H1 (cell line): ENCODE results near the gene DTNB. TPM values are rescaled to one million over a fixed set of nuclear protein-coding genes. Genes with fewer than 3 reads are reported as not detected.

Experiments used
- CTCF ChIA-PET: fragments of 300-600 bp; sonication (Branson Sonifier 250); formaldehyde crosslinking; loops from one replicate; lab custom pipeline; 2021; ENCODE audit not compliant: partially characterized antibody; lab: Charles Lee
- POLR2A ChIA-PET: fragments of 300-600 bp; sonication (Branson Sonifier 250); formaldehyde crosslinking; loops from one replicate; lab custom pipeline; 2021; ENCODE audit warnings: inconsistent platforms; ENCODE audit not compliant: partially characterized antibody; lab: Charles Lee
- DNase-seq, 2 experiments: peaks; one replicate each; pipeline versions ENCODE4 v3.0.0 to v3.0.0-alpha.2; 2010 to 2022; ENCODE audit warnings: low spot score in 2 of 2, low read depth in 1 of 2, mixed read lengths in 1 of 2
- FAIRE-seq: peaks from 2 replicates; lab custom pipeline; 2011; peaks lifted over from hg19 to GRCh38; lab: Jason Lieb, UNC
- H2AFZ ChIP-seq: 2 replicates; pipeline ENCODE4 v1.8.1; 2012; ENCODE audit warnings: low read length, inconsistent platforms
- H2AK5ac ChIP-seq: 2 replicates; pipeline ENCODE4 v1.6.1; 2013; ENCODE audit warnings: low read depth, low read length
- H2BK120ac ChIP-seq: replicated peaks from 2 replicates; pipeline ENCODE3; 2013; ENCODE audit warnings: low read depth, low read length, inconsistent platforms
- H2BK12ac ChIP-seq: 2 replicates; pipeline ENCODE4 v1.6.1; 2013; ENCODE audit warnings: low read depth, low read length
- H2BK15ac ChIP-seq: 2 replicates; pipeline ENCODE4 v1.6.1; 2013; ENCODE audit warnings: low read length
- H2BK20ac ChIP-seq: 2 replicates; pipeline ENCODE4 v1.6.1; 2013; ENCODE audit warnings: low read length
- H2BK5ac ChIP-seq: 2 replicates; pipeline ENCODE4 v1.6.1; 2013; ENCODE audit warnings: low read depth, low read length
- H3K14ac ChIP-seq: 2 replicates; pipeline ENCODE4 v1.6.1; 2013; ENCODE audit warnings: inconsistent platforms; ENCODE audit not compliant: insufficient read length
- H3K18ac ChIP-seq: 2 replicates; pipeline ENCODE4 v1.6.1; 2013; ENCODE audit warnings: low read length; ENCODE audit errors: extremely low read depth
- H3K23ac ChIP-seq: 2 replicates; pipeline ENCODE4 v1.6.1; 2013; ENCODE audit warnings: inconsistent platforms; ENCODE audit not compliant: insufficient read length
- H3K23me2 ChIP-seq: 2 replicates; pipeline ENCODE4 v1.6.1; 2013; ENCODE audit warnings: low read depth, low read length
- H3K27ac ChIP-seq: 2 replicates; pipeline ENCODE4 v1.6.1; 2011; ENCODE audit warnings: low read depth, low read length, inconsistent platforms
- H3K27me3 ChIP-seq, 4 experiments: replicated peaks in 1 of 4; 1 replicate in 1 of 4; 2 replicates in 3 of 4; pipeline versions ENCODE4 v1.6.1 to v1.8.1; 2011 to 2013; ENCODE audit warnings: low read length in 3 of 4, mild to moderate bottlenecking in 3 of 4, inconsistent platforms in 2 of 4, mixed read lengths in 2 of 4, moderate library complexity in 1 of 4; ENCODE audit not compliant: control insufficient read depth in 3 of 4, insufficient read depth in 3 of 4; ENCODE audit errors: extremely low read depth in 1 of 4
- H3K36me3 ChIP-seq, 4 experiments: 2 replicates each; pipeline versions ENCODE4 v1.6.1 to v1.8.1; 2011 to 2013; ENCODE audit warnings: mild to moderate bottlenecking in 4 of 4, low read length in 3 of 4, moderate library complexity in 2 of 4, control low read depth in 1 of 4, inconsistent platforms in 1 of 4; ENCODE audit not compliant: insufficient read depth in 4 of 4, control insufficient read depth in 2 of 4
- H3K4ac ChIP-seq: replicated peaks from 2 replicates; pipeline ENCODE3; 2013; ENCODE audit warnings: low read length, low read depth, mixed read lengths, inconsistent platforms; ENCODE audit not compliant: insufficient read length
- H3K4me1 ChIP-seq, 4 experiments: replicated peaks in 1 of 4; 1 replicate in 1 of 4; 2 replicates in 3 of 4; pipeline versions ENCODE4 v1.6.1 to v1.8.1; 2011 to 2013; ENCODE audit warnings: low read length in 3 of 4, inconsistent platforms in 2 of 4, mixed read lengths in 1 of 4; ENCODE audit not compliant: insufficient read depth in 4 of 4, control insufficient read depth in 3 of 4
- H3K4me2 ChIP-seq, 2 experiments: 2 replicates each; pipeline versions ENCODE4 v1.6.1 to v1.8.1; 2011 to 2013; ENCODE audit warnings: low read depth in 2 of 2, low read length in 2 of 2, control low read depth in 1 of 2, inconsistent platforms in 1 of 2, mild to moderate bottlenecking in 1 of 2; ENCODE audit not compliant: insufficient read depth in 1 of 2
- H3K4me3 ChIP-seq, 4 experiments: fragments of 200-600, 300-600 bp in 1 of 4; sonication (generic), shearing (Covaris generic), sonication (Bioruptor Twin) in 1 of 4; 2 replicates each; pipeline versions ENCODE4 v1.5.1 to v1.8.1; 2011 to 2016; ENCODE audit warnings: low read length in 4 of 4, low read depth in 3 of 4, control low read depth in 2 of 4, inconsistent platforms in 2 of 4, mild to moderate bottlenecking in 2 of 4, mixed read lengths in 1 of 4, moderate library complexity in 1 of 4; ENCODE audit not compliant: insufficient read depth in 2 of 4; ENCODE audit errors: extremely low read depth in 1 of 4
- H3K56ac ChIP-seq: replicated peaks from 2 replicates; pipeline ENCODE3; 2013; ENCODE audit warnings: low read depth, mild to moderate bottlenecking, mixed read lengths, low read length, inconsistent platforms; ENCODE audit not compliant: insufficient read length
- H3K79me1 ChIP-seq: 2 replicates; pipeline ENCODE4 v1.6.1; 2013; ENCODE audit warnings: low read depth, low read length, control low read depth
- H3K79me2 ChIP-seq, 2 experiments: 2 replicates each; pipeline versions ENCODE4 v1.6.1 to v1.8.1; 2012 to 2013; ENCODE audit warnings: low read length in 2 of 2, mild to moderate bottlenecking in 2 of 2, inconsistent platforms in 1 of 2; ENCODE audit not compliant: insufficient read depth in 2 of 2, control insufficient read depth in 1 of 2
- H3K9ac ChIP-seq, 4 experiments: replicated peaks in 1 of 4; 1 replicate in 1 of 4; 2 replicates in 3 of 4; pipeline versions ENCODE4 v1.6.1 to v1.8.1; 2011 to 2013; ENCODE audit warnings: low read depth in 3 of 4, low read length in 3 of 4, control low read depth in 2 of 4, mild to moderate bottlenecking in 2 of 4, moderate library complexity in 2 of 4, inconsistent platforms in 1 of 4; ENCODE audit errors: extremely low read depth in 1 of 4
- H3K9me3 ChIP-seq, 2 experiments: 2 replicates each; pipeline versions ENCODE4 v1.6.1 to v1.8.1; 2012 to 2013; ENCODE audit warnings: mild to moderate bottlenecking in 2 of 2, moderate library complexity in 2 of 2, control low read depth in 1 of 2, inconsistent platforms in 1 of 2, low read depth in 1 of 2, low read length in 1 of 2, mixed read lengths in 1 of 2; ENCODE audit not compliant: insufficient read depth in 2 of 2
- H4K20me1 ChIP-seq, 2 experiments: replicated peaks in 1 of 2; 2 replicates each; pipeline versions ENCODE3 to v1.8.1; 2011 to 2013; ENCODE audit warnings: inconsistent platforms in 2 of 2, low read length in 2 of 2, mild to moderate bottlenecking in 1 of 2; ENCODE audit not compliant: insufficient read depth in 2 of 2, control insufficient read depth in 1 of 2
- H4K5ac ChIP-seq: 2 replicates; pipeline ENCODE4 v1.6.1; 2013; ENCODE audit warnings: low read length, low read depth, mixed read lengths, inconsistent platforms; ENCODE audit not compliant: insufficient read length
- H4K8ac ChIP-seq: 2 replicates; pipeline ENCODE4 v1.8.0; 2013; ENCODE audit warnings: mild to moderate bottlenecking, moderate library complexity, low read length, inconsistent platforms; ENCODE audit not compliant: insufficient read depth; ENCODE audit errors: extremely low read depth
- H4K91ac ChIP-seq: replicated peaks from 2 replicates; pipeline ENCODE3; 2013; ENCODE audit warnings: low read length, mixed read lengths, inconsistent platforms; ENCODE audit not compliant: insufficient read length
- ASH2L ChIP-seq: fragments of 200-600, 300-600 bp; sonication (generic); IDR thresholded peaks from one replicate; pipeline ENCODE4 v1.7.1; 2017; ENCODE audit warnings: low read length
- EGR1 ChIP-seq: IDR thresholded peaks from 2 replicates; pipeline ENCODE4 v1.6.1; 2011; ENCODE audit warnings: low read depth, low read length, borderline replicate concordance
- HDAC6 ChIP-seq: IDR thresholded peaks from one replicate; pipeline ENCODE4 v1.7.1; 2012; ENCODE audit warnings: low read depth, mild to moderate bottlenecking, inconsistent platforms, low read length, moderate library complexity
- JUN ChIP-seq: IDR thresholded peaks from 2 replicates; pipeline ENCODE4 v1.6.1; 2011; ENCODE audit warnings: low read depth, mild to moderate bottlenecking, improper control_type of control experiment, low read length
- POLR2A ChIP-seq, 2 experiments: IDR thresholded peaks; 1 replicate in 1 of 2; 2 replicates in 1 of 2; pipeline ENCODE4 v1.6.1; 2011; ENCODE audit warnings: low read depth in 2 of 2, low read length in 2 of 2, mild to moderate bottlenecking in 2 of 2; ENCODE audit errors: control extremely low read depth in 1 of 2
- POLR2AphosphoS5 ChIP-seq: IDR thresholded peaks from 2 replicates; pipeline ENCODE4 v1.6.1; 2011; ENCODE audit warnings: low read depth, low read length
- POU5F1 ChIP-seq: IDR thresholded peaks from 2 replicates; pipeline ENCODE4 v1.6.1; 2011; ENCODE audit warnings: low read depth, mild to moderate bottlenecking, low read length, moderate library complexity
- RAD21 ChIP-seq, 2 experiments: IDR thresholded peaks in 1 of 2; conservative IDR thresholded peaks in 1 of 2; 2 replicates each; pipeline ENCODE4 v1.6.1; 2011; ENCODE audit warnings: low read depth in 2 of 2, low read length in 2 of 2, improper control_type of control experiment in 1 of 2, inconsistent platforms in 1 of 2, mild to moderate bottlenecking in 1 of 2, moderate library complexity in 1 of 2
- RXRA ChIP-seq: IDR thresholded peaks from 2 replicates; pipeline ENCODE4 v1.6.1; 2011; ENCODE audit warnings: low read depth, mild to moderate bottlenecking, low read length, moderate library complexity; ENCODE audit not compliant: insufficient read depth
- SAP30 ChIP-seq: fragments of 300-600 bp; sonication (generic); IDR thresholded peaks from 2 replicates; pipeline ENCODE4 v1.7.1; 2012; ENCODE audit warnings: low read length, moderate library complexity, mild to moderate bottlenecking, inconsistent platforms; ENCODE audit not compliant: insufficient read depth, insufficient replicate concordance
- SIN3A ChIP-seq, 2 experiments: IDR thresholded peaks in 1 of 2; conservative IDR thresholded peaks in 1 of 2; 2 replicates each; pipeline ENCODE4 v1.6.1; 2011 to 2012; ENCODE audit warnings: low read length in 2 of 2, improper control_type of control experiment in 1 of 2, low read depth in 1 of 2, mild to moderate bottlenecking in 1 of 2
- SIRT6 ChIP-seq: IDR thresholded peaks from one replicate; pipeline ENCODE4 v1.7.1; 2012; ENCODE audit warnings: low read length, inconsistent platforms
- TAF1 ChIP-seq: IDR thresholded peaks from 2 replicates; pipeline ENCODE4 v1.6.1; 2011; ENCODE audit warnings: mild to moderate bottlenecking, low read depth, low read length
- WGBS, 2 experiments: shearing (Covaris generic) in 1 of 2; methylation state at CpG; one replicate each; pipeline versions ENCODE4 v1.1.6 to v1.1.7; 2013 to 2015; ENCODE audit warnings: low lambda C conversion rate in 2 of 2, mixed read lengths in 2 of 2, inconsistent platforms in 1 of 2, low coverage in 1 of 2, missing lambda C conversion rate in 1 of 2; ENCODE audit not compliant: insufficient replicate concordance in 2 of 2, insufficient coverage in 1 of 2, insufficient read length in 1 of 2; ENCODE audit errors: extremely low coverage in 1 of 2, missing lambda C conversion rate in 1 of 2; 5-methylcytosine and 5-hydroxymethylcytosine counted together
- polyA plus RNA-seq, 7 experiments: library from polyadenylated mRNA; depleted of rRNA in 3 of 7; stranded (reverse) in 5 of 7; unstranded in 2 of 7; fragments of >200 nt in 5 of 7; fragments of 200-250 nt in 2 of 7; gene quantifications; 1 replicate in 5 of 7; 2 replicates in 1 of 7; 4 replicates in 1 of 7; pipeline versions ENCODE4 v1.2.1 to v1.2.3, GENCODE V29; 2011 to 2013; ENCODE audit warnings: missing spikeins in 2 of 7, mixed read lengths in 2 of 7
- total RNA-seq: library from RNA; stranded (reverse); fragmentation: NEBNext Ultra II Directional; extraction: Animal tissue kit (Norgen Biotek cat#: 25700); gene quantifications from 2 replicates; pipeline ENCODE4 v1.2.1, GENCODE V29; 2021
- TF ChIP-seq, protein P1 (sequence below): IDR thresholded peaks from 2 replicates; pipeline ENCODE4 v1.6.1; 2011; ENCODE audit warnings: low read length, improper control_type of control experiment

DTNB gene
- total and polyA plus RNA-seq, 2 of the 8 experiments (the other 6 are each of a cell fraction or from before 2014, with no cell fraction given) = 39.6 to 49.5 TPM

- Histone ChIP-seq H3K4ac (no peak overlapping the region), H3K23me2 (no peaks in the 10 kb centered on the region), H3K79me2 (no peaks in the 10 kb centered on the region), H3K56ac (no peak overlapping the region), H2BK15ac (no peak overlapping the region), H4K8ac (no peak overlapping the region), H3K4me3 (no peak overlapping the region), H3K36me3 (peaks cover 0 to under 1% (median 0%) of the 10 kb centered on the region in 4 experiments; a peak in 1 of 8 replicates), H2BK5ac (no peak overlapping the region), H4K20me1 (peaks cover 0 to 4% of the 10 kb centered on the region in 2 experiments), H3K79me1 (no peaks in the 10 kb centered on the region), H2BK20ac (no peak overlapping the region), H3K4me1 (no peaks in the 10 kb centered on the region), H3K27me3 (no peaks in the 10 kb centered on the region), H3K27ac (no peak overlapping the region), H3K23ac (no peak overlapping the region), H3K18ac (no peak overlapping the region), H2BK120ac (no peak overlapping the region), H2BK12ac (no peak overlapping the region), H4K91ac (no peak overlapping the region), H3K4me2 (no peak overlapping the region), H3K14ac (no peak overlapping the region), H2AFZ (no peak overlapping the region), H2AK5ac (no peak overlapping the region), H3K9me3 (0 out of 4 replicates have a peak, but pooled peaks cover under 1 to 3% of the 10 kb centered on the region in 2 experiments), H3K9ac (no peak overlapping the region), H4K5ac (no peak overlapping the region)
- FAIRE-seq (no peak), DNase-seq (no peak)
- ChIA-PET CTCF (interaction anchor here (0.6 to 1.9 kb wide), 5 partner anchors 14 to 115 kb away, joined by 3 to 6 read pairs (median 4); no protein-coding TSS in a partner anchor), POLR2A (no interaction called here)
- WGBS, 2 experiments = 89% methylated on average over 7 of the region's 7 CpGs; no CpG with 5 or more reads in 1 of the 2 experiments
- TF ChIP-seq RXRA (no peak), SIRT6 (no peak), RAD21 (IDR thresholded peaks at IDR 0.05 in 1 of 2, conservative IDR thresholded peaks at IDR 0.05 in 1 of 2; ENCODE audit: low read depth in 2 of 2, low read length in 2 of 2) (no peak), POU5F1 (no peak), EGR1 (no peak), SAP30 (no peak), ASH2L (no peak), HDAC6 (no peak), POLR2A (IDR thresholded peaks at IDR 0.05; ENCODE audit: control extremely low read depth in 1 of 2, low read depth in 2 of 2, low read length in 2 of 2) (no peak), JUN (no peak), TAF1 (no peak), POLR2AphosphoS5 (no peak), SIN3A (conservative IDR thresholded peaks at IDR 0.05 in 1 of 2, IDR thresholded peaks at IDR 0.05 in 1 of 2; ENCODE audit: low read depth in 1 of 2, low read length in 2 of 2) (no peak)
- TF ChIP-seq, protein P1, sequence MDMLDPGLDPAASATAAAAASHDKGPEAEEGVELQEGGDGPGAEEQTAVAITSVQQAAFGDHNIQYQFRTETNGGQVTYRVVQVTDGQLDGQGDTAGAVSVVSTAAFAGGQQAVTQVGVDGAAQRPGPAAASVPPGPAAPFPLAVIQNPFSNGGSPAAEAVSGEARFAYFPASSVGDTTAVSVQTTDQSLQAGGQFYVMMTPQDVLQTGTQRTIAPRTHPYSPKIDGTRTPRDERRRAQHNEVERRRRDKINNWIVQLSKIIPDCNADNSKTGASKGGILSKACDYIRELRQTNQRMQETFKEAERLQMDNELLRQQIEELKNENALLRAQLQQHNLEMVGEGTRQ = no peak
Observed at GRCh38 chr2:25480561-25480960, 192.8 kb downstream of the DTNB start.
